HK-2 (cell line): Measurements from ENCODE around the gene CIAO2B.

Experiments
- DNase-seq: peaks from one replicate; pipeline ENCODE4 v3.0.0-alpha.2; 2018; ENCODE audit not compliant: unreplicated experiment

The CIAO2B gene

GRCh38 chr16:66886321-66886720, 47.9 kb downstream of the CIAO2B start:
- DNase-seq = no peak

DNA sequence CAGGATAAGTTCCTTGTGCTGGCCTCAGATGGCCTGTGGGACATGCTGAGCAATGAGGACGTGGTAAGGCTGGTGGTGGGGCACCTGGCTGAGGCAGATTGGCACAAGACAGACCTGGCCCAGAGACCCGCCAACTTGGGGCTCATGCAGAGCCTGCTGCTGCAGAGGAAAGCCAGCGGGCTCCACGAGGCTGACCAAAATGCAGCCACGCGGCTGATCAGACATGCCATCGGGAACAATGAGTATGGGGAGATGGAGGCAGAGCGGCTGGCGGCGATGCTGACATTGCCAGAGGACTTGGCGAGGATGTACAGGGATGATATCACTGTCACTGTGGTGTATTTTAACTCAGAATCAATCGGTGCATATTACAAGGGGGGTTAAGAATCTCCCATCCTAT, 48.7 kb downstream of the CIAO2B start:
- DNase-seq = no peak

- no peak for DNase-seq
These were observed 51.5 kb downstream of the CIAO2B start for GRCh38 chr16:66882702-66883101.
